K562 (cell line): ENCODE results near the gene VSIG10L2. TPM values are rescaled to one million over a fixed set of nuclear protein-coding genes. Genes with fewer than 3 reads are reported as not detected.
A peak's percentile ranks its signal among the peaks of the same experiment; 100 is the strongest.

Experiments
- ATAC-seq: fragments of 200-7000 bp; cut with Tn5 transposase; 3 replicates; pipeline ENCODE4 v1.9.1; 2020; ENCODE audit warnings: moderate library complexity
- BruUV-seq: library from RNA; stranded (reverse); fragments of 400-500 nt; replicated peaks from 2 replicates; lab custom pipeline; 2021; lab: Mats Ljungman, UMichigan
- CTCF ChIA-PET: fragments of 300-600 bp; formaldehyde crosslinking; extraction: SDS; loops from one replicate; lab custom pipeline; 2021; ENCODE audit warnings: low intra/inter-chr PET ratio; lab: Yijun Ruan, JAX
- POLR2A ChIA-PET: fragments of 300-600, 350-650 bp; sonication (Branson Sonifier 250); formaldehyde crosslinking; extraction: SDS; loops from one replicate; lab custom pipeline; 2021; ENCODE audit warnings: antibody characterized with exemption, inconsistent platforms; lab: Yijun Ruan, JAX
- DNase-seq, 4 experiments: peaks; one replicate each; pipeline versions ENCODE4 v3.0.0 to v3.0.0-alpha.2; 2011 to 2018; ENCODE audit warnings: low spot score in 3 of 4, mixed read lengths in 3 of 4; ENCODE audit errors: extremely low read depth in 1 of 4
- FAIRE-seq: peaks from 2 replicates; lab custom pipeline; 2011; peaks lifted over from hg19 to GRCh38; lab: Jason Lieb, UNC
- H2AFZ ChIP-seq: 2 replicates; pipeline ENCODE4 v1.6.0; 2011; ENCODE audit warnings: low read depth, low read length, control low read depth, inconsistent platforms
- H3K27ac ChIP-seq: fragments of 200-600 bp; 3 replicates; pipeline ENCODE4 v1.8.0; 2011; ENCODE audit warnings: low read depth, mild to moderate bottlenecking, control low read depth, inconsistent platforms, low read length, moderate library complexity, mixed read lengths; ENCODE audit errors: extremely low read depth
- H3K27me3 ChIP-seq, 2 experiments: fragments of 300-600 bp in 1 of 2; 2 replicates in 1 of 2; 3 replicates in 1 of 2; pipeline versions ENCODE4 v1.6.0 to v1.8.0; 2011; ENCODE audit warnings: inconsistent platforms in 2 of 2, low read length in 2 of 2, mild to moderate bottlenecking in 1 of 2, mixed read lengths in 1 of 2, moderate library complexity in 1 of 2; ENCODE audit not compliant: control insufficient read depth in 2 of 2, insufficient read depth in 2 of 2
- H3K36me3 ChIP-seq: fragments of 300-600 bp; 3 replicates; pipeline ENCODE4 v1.8.0; 2011; ENCODE audit warnings: mild to moderate bottlenecking, low read length, inconsistent platforms; ENCODE audit not compliant: control insufficient read depth, insufficient read depth
- H3K4me1 ChIP-seq, 2 experiments: fragments of 200-600 bp in 1 of 2; replicated peaks in 1 of 2; 2 replicates in 1 of 2; 3 replicates in 1 of 2; pipeline versions ENCODE4 v1.5.1 to v1.8.0; 2011; ENCODE audit warnings: inconsistent platforms in 2 of 2, low read length in 2 of 2, mild to moderate bottlenecking in 1 of 2, mixed read lengths in 1 of 2, moderate library complexity in 1 of 2; ENCODE audit not compliant: control insufficient read depth in 2 of 2, insufficient read depth in 2 of 2
- H3K4me2 ChIP-seq: 2 replicates; pipeline ENCODE4 v1.6.1; 2011; ENCODE audit warnings: low read length, control low read depth, inconsistent platforms, mixed read lengths; ENCODE audit not compliant: insufficient read depth
- H3K4me3 ChIP-seq: fragments of 200-600 bp; sonication (generic), shearing (Covaris generic); 2 replicates; pipeline ENCODE4 v1.5.1; 2016; ENCODE audit warnings: control low read depth, inconsistent platforms
- H3K79me2 ChIP-seq: fragments of 200-600 bp; 3 replicates; pipeline ENCODE4 v1.8.0; 2011; ENCODE audit warnings: low read length, inconsistent platforms; ENCODE audit not compliant: control insufficient read depth, insufficient read depth
- H3K9ac ChIP-seq, 2 experiments: 2 replicates each; pipeline versions ENCODE4 v1.6.0 to v1.6.1; 2011; ENCODE audit warnings: low read depth in 2 of 2, low read length in 2 of 2, control low read depth in 1 of 2, inconsistent platforms in 1 of 2, mild to moderate bottlenecking in 1 of 2, mixed read lengths in 1 of 2; ENCODE audit not compliant: insufficient read depth in 1 of 2
- H3K9me1 ChIP-seq: one replicate; pipeline ENCODE4 v1.6.0; 2011; ENCODE audit warnings: inconsistent platforms, mild to moderate bottlenecking, low read length, moderate library complexity; ENCODE audit not compliant: control insufficient read depth, insufficient read depth
- H3K9me3 ChIP-seq: replicated peaks from 2 replicates; pipeline ENCODE4 v1.5.1; 2011; ENCODE audit warnings: low read depth, low read length, inconsistent platforms; ENCODE audit not compliant: control insufficient read depth, insufficient read depth
- H4K20me1 ChIP-seq: replicated peaks from 2 replicates; pipeline ENCODE4 v1.6.1; 2011; ENCODE audit warnings: low read length, inconsistent platforms, mixed read lengths; ENCODE audit not compliant: control insufficient read depth, insufficient read depth
- HMG20B ChIP-seq: fragments of 250-450 bp; sonication (Bioruptor Pico); IDR thresholded peaks from 2 replicates; pipeline ENCODE4 v1.5.0; 2021; ENCODE audit warnings: mild to moderate bottlenecking
- MIER1 ChIP-seq: fragments of 450-650 bp; IDR thresholded peaks from 2 replicates; pipeline ENCODE4 v1.6.1; 2016; ENCODE audit warnings: antibody characterized with exemption, mild to moderate bottlenecking, low read depth
- WGBS: fragments of 100-300 bp; shearing (Covaris generic); methylation state at CpG from one replicate; pipeline ENCODE4 v1.1.6; 2016; ENCODE audit warnings: low coverage, mixed read lengths; ENCODE audit not compliant: insufficient coverage; ENCODE audit errors: missing lambda C conversion rate; 5-methylcytosine and 5-hydroxymethylcytosine counted together
- in situ Hi-C: fragments of 300-500 bp; cut with MboI; formaldehyde crosslinking; loops from 4 replicates; pipeline ENCODE4 v1.15.0; 2018; ENCODE audit warnings: inconsistent platforms, mixed read lengths
- intact Hi-C: fragments of 100-400 bp; cut with micrococcal nuclease; formaldehyde crosslinking; loops from 2 replicates; pipeline ENCODE4 v1.14.2; 2022
- polyA plus RNA-seq, 8 experiments: library from polyadenylated mRNA; depleted of rRNA in 4 of 8; stranded (reverse) in 5 of 8; unstranded in 3 of 8; fragments of >200 nt; fragmentation: Nextera tagmentation in 2 of 8; fragmentation: Illumina TruSeq in 1 of 8; extraction: Ambion mirVana in 2 of 8; extraction: Trizol in 1 of 8; gene quantifications; 2 replicates each; pipeline versions ENCODE4 v1.2.1 to v1.2.3, GENCODE V29; 2011 to 2014; ENCODE audit warnings: inconsistent platforms in 1 of 8, missing spikeins in 1 of 8
- total RNA-seq, 7 experiments: library from RNA; depleted of rRNA in 6 of 7; stranded (reverse); fragments of >200 nt in 6 of 7; fragmentation: Illumina TruSeq in 2 of 7; extraction: Trizol in 2 of 7; gene quantifications; 2 replicates each; pipeline versions ENCODE4 v1.2.1 to v1.2.3, GENCODE V29; 2011 to 2021; ENCODE audit warnings: low replicate concordance in 1 of 7
- TF ChIP-seq, protein P1 (sequence below), 2 experiments: IDR thresholded peaks; 2 replicates each; pipeline ENCODE4 v1.6.1; 2012; ENCODE audit warnings: improper control_type of control experiment in 2 of 2, low read depth in 2 of 2, low read length in 2 of 2, borderline replicate concordance in 1 of 2

The VSIG10L2 gene
- total and polyA plus RNA-seq, 9 of the 15 experiments (the other 6 are each of a cell fraction or from before 2014, with no cell fraction given) = not detected

DNA sequence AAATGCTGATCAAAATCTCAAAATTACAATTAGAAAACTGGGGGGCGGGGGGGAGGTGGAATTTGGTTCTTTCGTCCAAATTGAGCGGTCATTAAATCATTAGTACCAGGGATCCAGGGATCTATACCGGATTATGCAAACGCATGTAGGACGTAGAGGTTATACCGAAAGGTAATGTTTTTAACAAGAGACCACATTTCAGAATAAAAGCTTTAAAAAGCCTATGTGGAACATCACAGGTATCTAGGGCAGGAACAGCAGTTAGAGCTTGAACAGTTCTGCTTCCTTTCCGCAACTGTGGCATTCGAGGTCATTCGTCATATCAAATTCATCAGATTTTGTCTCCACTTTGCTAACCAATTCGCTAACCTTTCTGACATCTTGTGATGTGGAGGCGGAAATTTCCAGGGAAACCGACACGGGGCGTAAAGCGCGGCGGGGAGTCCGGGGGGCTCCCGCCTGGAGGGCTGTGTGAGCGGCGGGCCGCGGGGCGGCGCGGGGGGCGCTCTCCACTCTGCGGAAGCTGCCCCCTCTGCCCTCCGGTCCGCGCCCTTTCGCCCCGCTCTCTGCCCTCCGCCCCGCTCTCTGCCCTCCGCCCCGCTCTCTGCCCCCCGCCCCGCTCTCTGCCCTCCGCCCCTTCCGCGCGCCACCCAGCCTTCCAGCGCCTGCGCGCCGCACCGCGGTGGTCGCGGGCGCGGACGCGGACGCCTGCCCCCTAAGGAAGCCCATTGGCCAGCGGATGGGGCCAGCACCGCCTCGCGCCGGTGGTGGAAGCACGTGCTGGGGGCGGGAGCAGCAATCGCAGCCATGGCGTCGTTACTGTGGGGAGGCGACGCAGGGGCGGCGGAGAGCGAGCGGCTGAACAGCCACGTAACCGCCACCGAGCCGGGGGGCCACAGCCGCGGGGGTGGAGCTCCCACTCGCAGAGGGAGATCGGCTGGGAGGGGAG is 41.9 kb upstream of the VSIG10L2 start, which contains the start of gene DDX25:
Gene DDX25, plus strand, starts transcription at position 798 of the 949 bp plus-strand sequence. Its CDS starts 10 bp downstream, at position 808.
- in situ Hi-C loops = no loop called here
- no peak within 1 kb of the TSS for H3K27ac ChIP-seq
- H3K27me3 ChIP-seq = peaks cover 9 to 23% of the 10 kb centered on the region in 2 experiments; a peak in 4 of 5 replicates
- no peak for FAIRE-seq
- peaks cover 0 to 6% of the 10 kb centered on the region in 2 experiments; a peak in 2 of 5 replicates for H3K4me1 ChIP-seq
- DNase-seq = no peak
- no TSS peak for BruUV-seq
- ChIA-PET POLR2A (interaction anchor here (0.7 to 1.8 kb wide), 5 partner anchors 7 to 308 kb away, joined by 3 to 10 read pairs (median 5); partner anchors contain the start of genes FAM118B, HYLS1 and RPUSD4), CTCF (no interaction called here)
- WGBS = 72% methylated on average over 21 of the region's 81 CpGs
- no peak for TF ChIP-seq HMG20B (CRISPR knock-in tag)
- peak; percentile 6; the same call in 1 of the 2 replicates for TF ChIP-seq MIER1
- TF ChIP-seq, protein P1, sequence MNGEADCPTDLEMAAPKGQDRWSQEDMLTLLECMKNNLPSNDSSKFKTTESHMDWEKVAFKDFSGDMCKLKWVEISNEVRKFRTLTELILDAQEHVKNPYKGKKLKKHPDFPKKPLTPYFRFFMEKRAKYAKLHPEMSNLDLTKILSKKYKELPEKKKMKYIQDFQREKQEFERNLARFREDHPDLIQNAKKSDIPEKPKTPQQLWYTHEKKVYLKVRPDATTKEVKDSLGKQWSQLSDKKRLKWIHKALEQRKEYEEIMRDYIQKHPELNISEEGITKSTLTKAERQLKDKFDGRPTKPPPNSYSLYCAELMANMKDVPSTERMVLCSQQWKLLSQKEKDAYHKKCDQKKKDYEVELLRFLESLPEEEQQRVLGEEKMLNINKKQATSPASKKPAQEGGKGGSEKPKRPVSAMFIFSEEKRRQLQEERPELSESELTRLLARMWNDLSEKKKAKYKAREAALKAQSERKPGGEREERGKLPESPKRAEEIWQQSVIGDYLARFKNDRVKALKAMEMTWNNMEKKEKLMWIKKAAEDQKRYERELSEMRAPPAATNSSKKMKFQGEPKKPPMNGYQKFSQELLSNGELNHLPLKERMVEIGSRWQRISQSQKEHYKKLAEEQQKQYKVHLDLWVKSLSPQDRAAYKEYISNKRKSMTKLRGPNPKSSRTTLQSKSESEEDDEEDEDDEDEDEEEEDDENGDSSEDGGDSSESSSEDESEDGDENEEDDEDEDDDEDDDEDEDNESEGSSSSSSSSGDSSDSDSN (IDR thresholded peaks at IDR 0.05; ENCODE audit: borderline replicate concordance in 1 of 2, low read depth in 2 of 2, low read length in 2 of 2) = no peak
- peak within 1 kb of the TSS; percentile 89; the same call in 1 of the 2 replicates for H3K4me2 ChIP-seq
- no peaks in the 10 kb centered on the region for H3K9me3 ChIP-seq
- H3K4me3 ChIP-seq = no peak within 1 kb of the TSS
- peaks cover 23% of the 10 kb centered on the region for H3K36me3 ChIP-seq
- no peak within 1 kb of the TSS for H2AFZ ChIP-seq
- H3K9ac ChIP-seq = no peak within 1 kb of the TSS
- no peak for ATAC-seq
- peaks cover 33% of the 10 kb centered on the region for H3K79me2 ChIP-seq
- intact Hi-C loops = loop anchor here (1.0 kb wide), 1 partner anchor 159 kb away; no protein-coding TSS in a partner anchor
- no peaks in the 10 kb centered on the region for H3K9me1 ChIP-seq
- H4K20me1 ChIP-seq = no peaks in the 10 kb centered on the region
